Middle frontal gyrus (tissue), 1 donor: ENCODE data around the gene DNAJA2.
"Not testable (repeated sequence)": the region's sequence is repeated elsewhere in the genome, so short reads cannot be mapped to it uniquely, and the experiment has no call there.

Experiments
- DNase-seq: peaks from one replicate; pipeline ENCODE4 v3.0.0-alpha.2; 2015; ENCODE audit warnings: low spot score; ENCODE audit errors: extremely low spot score

Gene DNAJA2

GRCh38 chr16:46973207-46973995, at the start of gene DNAJA2:
Gene DNAJA2 (minus strand): TSS chr16:46973674. CDS start chr16:46973572, 102 bp downstream.
- DNase-seq: peak; percentile 85

- peak; percentile 54 for DNase-seq
These were observed 46.1 kb upstream of the DNAJA2 start for GRCh38 chr16:47019568-47019967.

GRCh38 chr16:47018223-47018891, 44.9 kb upstream of the DNAJA2 start:
- DNase-seq: no peak

GRCh38 chr16:47017636-47018035, 44.2 kb upstream of the DNAJA2 start:
- DNase-seq: no peak

- no peak for DNase-seq
These were observed 43.2 kb upstream of the DNAJA2 start for GRCh38 chr16:47016700-47017133.

- no peak for DNase-seq
These were observed 40.4 kb upstream of the DNAJA2 start for GRCh38 chr16:47013910-47014309.

DNA sequence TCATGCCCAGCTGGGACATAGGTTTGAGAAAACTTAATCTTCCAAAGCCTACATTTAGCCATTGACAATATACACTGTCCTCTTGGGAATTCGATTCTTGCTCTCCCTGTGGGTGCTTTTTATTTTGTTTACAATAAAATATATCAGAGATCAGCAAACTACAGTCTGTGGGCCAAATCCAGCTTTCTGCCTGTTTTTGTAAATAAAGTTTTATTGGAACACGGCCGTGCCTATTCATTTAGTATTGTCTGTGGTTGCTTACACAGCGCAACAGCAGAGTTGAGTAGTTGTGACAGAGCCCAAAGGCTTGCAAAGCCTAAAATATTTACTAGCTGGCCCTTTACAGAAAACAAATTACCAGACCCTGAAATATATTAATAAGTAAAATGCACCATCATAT, 39.7 kb upstream of the DNAJA2 start:
- DNase-seq: no peak

GRCh38 chr16:47010812-47011211, 37.3 kb upstream of the DNAJA2 start:
- DNase-seq: not testable (repeated sequence)

GRCh38 chr16:47008612-47009011, 35.1 kb upstream of the DNAJA2 start:
- DNase-seq: no peak

GRCh38 chr16:47008174-47008573, 34.7 kb upstream of the DNAJA2 start:
- no peak for DNase-seq

DNA sequence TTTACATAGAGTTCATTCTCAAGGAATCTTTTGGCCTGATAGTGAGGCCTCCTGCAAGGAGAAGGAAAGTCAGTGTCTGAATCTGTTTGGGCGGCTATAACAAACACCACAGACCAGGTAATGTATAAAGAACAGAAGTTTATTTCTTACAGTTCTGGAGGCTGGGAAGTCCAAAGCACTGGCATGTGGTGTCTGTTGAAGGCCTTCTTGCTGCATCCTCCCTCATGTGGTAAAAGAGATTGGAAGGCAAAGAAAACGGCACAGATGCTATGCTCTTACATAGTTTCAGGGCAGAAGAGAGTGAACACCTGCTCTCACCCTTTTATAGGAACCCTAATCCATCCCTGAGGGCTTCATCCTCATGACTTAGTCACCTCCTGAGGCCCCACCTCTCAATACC, 31.2 kb upstream of the DNAJA2 start:
- no peak for DNase-seq

- not testable (repeated sequence) for DNase-seq
These were observed 26.6 kb upstream of the DNAJA2 start for GRCh38 chr16:47000066-47000465.

GRCh38 chr16:46997844-46998243, 24.4 kb upstream of the DNAJA2 start:
- no peak for DNase-seq

DNA sequence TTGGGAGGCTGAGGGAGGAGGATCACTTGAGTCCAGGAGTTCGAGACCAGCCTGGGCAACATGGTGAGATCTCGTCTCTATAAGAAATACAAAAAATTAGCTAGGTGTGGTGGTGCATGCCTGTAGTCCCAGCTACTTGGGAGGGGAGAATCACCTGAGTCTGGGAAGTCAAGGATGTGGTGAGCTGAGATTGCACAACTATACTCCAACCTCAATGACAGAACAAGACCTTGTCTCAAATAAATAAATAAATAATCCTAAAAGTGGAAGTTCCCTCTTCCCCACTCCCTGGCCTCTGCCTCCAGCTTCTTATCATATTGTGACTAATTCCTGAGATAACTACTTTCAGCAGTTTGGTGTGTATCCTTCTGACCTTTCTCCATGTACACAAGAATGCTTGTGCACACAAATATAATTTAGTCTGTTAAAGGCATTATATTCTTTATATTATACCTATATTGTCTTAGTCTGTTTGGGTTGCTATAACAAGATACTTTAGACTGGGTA, 23.5 kb upstream of the DNAJA2 start:
- DNase-seq: no peak

GRCh38 chr16:46996391-46996790, 22.9 kb upstream of the DNAJA2 start:
- no peak for DNase-seq

GRCh38 chr16:46991729-46992704, 18.5 kb upstream of the DNAJA2 start:
- no peak for DNase-seq

- no peak for DNase-seq
These were observed 13.4 kb upstream of the DNAJA2 start for GRCh38 chr16:46986896-46987295.

DNA sequence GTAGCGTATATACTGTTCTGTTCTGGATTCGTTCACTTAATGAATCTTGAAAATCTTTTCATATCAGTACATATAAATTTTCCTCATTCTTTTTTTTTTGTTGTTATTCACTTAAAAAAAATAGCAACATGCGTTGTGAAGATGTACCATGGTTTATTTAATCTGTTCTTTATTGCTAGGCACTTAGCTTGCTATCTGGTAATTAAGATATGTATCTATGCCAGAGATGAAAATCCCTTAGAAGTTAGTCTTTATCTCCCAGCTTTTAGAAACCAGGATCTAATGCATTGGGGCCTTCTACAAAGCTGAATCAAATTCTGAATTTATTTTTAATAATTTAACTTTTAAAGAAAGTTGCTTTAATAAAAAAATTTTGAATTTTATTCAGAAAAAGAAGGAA, 13.0 kb upstream of the DNAJA2 start:
- no peak for DNase-seq

- no peak for DNase-seq
These were observed 8.9 kb upstream of the DNAJA2 start for GRCh38 chr16:46982335-46982734.

DNA sequence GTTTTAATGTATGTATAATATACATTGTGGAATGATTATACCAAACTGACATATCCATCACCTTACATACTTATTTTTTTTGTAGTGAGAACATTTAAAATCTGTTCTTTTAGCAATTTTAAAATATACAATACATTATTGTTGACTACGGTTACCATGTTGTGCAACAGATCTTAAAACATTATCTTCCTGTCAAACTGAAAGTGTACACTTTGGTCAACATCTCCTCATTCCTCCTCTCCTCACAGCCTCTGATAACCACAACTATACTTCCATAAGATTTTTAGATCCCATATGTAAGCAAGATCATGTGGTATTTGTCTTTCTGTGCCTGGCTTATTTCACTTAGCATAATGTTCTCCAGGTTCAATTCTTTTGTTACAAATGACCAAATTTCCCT, 7.5 kb upstream of the DNAJA2 start:
- DNase-seq: no peak

DNA sequence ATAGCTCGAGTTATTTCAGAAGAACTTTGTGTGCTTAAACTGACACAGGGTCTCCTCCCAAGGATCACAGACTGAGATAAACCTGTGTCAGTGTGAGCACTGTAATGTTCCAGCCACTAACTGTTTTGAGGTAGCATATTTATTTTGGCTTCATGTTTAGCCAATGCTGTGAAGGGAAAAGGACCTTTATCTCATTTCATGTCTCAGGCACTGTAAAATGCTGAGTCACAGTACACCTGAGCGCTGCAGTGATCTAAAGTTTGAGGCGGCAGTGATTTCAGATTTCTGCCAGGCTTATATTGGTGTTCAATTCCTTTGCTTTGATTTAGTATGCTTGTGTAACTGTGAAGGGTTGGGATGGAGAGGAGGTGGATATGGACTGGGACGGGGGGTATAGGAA, 3.1 kb upstream of the DNAJA2 start:
- DNase-seq: no peak
